Testis (tissue), 2 donors: ENCODE data around the gene OTOF.

Experiments
- CTCF ChIP-seq, 3 experiments: fragments of 450-650 bp in 2 of 3; fragments of 200-600 bp in 1 of 3; sonication (generic) in 1 of 3; IDR thresholded peaks; one replicate each; pipeline ENCODE4 v1.5.1; 2016 to 2019; ENCODE audit warnings: antibody characterized with exemption in 3 of 3, mild to moderate bottlenecking in 2 of 3, moderate library complexity in 1 of 3
- POLR2A ChIP-seq: fragments of 450-650 bp; IDR thresholded peaks from one replicate; pipeline ENCODE4 v1.6.1; 2017; ENCODE audit warnings: antibody characterized with exemption, mild to moderate bottlenecking, moderate library complexity

- TF ChIP-seq CTCF (IDR thresholded peaks at IDR 0.05) (no peak), POLR2A (no peak)
Observed at GRCh38 chr2:26486789-26487188, 8.9 kb upstream of the OTOF start.
